NOMO-1 (cell line): Measurements from ENCODE around the gene ISCU.
"Not testable (repeated sequence)": the region's sequence is repeated elsewhere in the genome, so short reads cannot be mapped to it uniquely, and the experiment has no call there.

ENCODE experiments used
- DNase-seq, 2 experiments: peaks; one replicate each; lab custom pipeline; 2025; ENCODE audit not compliant: unreplicated experiment in 2 of 2; lab: John Stamatoyannopoulos, UW

The ISCU gene

DNA sequence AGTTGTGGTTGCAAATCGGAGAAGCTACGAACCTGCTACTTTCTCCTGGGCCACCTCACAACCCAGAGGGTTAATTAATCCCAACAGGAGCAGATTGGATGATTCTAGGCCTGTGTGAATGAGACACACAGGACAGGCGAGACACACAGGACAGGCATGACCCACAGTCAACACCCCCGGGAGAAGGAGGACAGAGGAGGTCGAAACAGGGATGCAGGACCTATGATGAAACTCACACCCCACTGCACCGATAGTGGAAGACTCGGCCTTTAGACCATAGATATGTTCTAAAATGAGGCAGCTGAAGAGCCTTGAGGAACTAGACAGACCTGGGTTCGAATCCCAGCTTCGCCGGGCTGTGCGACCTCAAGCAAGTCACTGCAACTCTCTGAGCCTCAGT lies 23.9 kb downstream of the ISCU start:
- no peak for DNase-seq

DNA sequence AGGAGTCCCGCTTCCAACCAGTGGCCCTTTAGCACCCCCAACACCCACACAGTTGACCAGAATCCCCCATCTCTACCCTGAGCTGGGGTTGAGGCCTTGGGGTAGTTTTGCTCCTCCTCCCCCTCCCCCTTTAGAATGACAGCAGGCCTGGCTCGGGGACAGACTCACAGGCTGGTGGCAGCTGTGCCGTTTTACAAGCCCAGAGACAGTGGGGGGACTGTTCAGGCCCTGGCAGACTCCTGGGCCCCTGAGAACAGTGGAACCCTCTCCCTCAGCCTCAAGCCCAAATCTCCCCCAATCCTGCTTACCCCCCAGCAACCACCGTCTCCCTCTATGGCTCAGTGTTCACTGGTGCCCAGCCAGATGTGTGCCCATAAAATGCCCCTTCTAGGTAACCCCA lies 25.4 kb downstream of the ISCU start:
- DNase-seq = no peak

DNA sequence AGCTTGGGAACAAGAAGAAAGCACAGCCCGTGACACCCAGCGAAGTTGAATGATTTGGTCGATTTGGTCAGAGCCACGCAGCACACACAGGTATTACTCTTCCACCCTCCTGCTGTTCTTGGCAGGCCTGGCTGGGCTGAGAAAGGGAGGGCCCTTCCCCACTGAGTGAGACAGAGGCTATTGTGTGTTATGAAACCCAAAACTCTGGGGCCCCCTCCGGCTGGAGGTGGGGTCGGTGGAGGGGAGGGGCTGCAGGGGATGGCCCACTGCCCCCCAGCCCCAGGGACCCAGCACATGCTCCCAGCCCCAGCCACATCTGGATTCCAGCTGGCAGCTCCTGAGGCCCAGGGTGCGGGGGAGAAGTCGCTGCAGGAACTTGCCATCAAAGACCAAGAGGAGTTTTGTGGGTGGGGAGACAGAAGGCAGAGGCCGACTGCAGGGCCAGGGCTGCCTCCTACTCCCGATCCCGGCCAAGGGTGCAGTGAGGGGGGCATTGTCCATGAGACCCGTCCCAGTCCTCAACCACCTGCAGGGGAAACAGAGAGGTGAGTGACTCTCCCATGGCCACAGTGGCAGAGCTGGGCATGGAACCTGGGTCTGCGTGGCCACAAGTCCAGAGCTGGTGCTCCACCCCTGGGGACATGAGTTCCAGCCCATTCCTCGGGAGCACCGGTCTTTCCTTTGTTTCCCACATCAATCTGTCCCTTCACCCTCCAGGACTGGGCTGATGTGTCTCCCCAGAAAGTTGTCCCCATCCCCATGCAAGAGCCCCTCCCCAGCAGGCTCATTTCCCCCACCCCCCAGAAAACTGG lies 26.8 kb downstream of the ISCU start:
- no peak for DNase-seq

- DNase-seq = no peak
Observed at GRCh38 chr12:108589840-108590229, 27.4 kb downstream of the ISCU start.

GRCh38 chr12:108590463-108590862 lies 28.1 kb downstream of the ISCU start:
- not testable (repeated sequence) for DNase-seq

DNA sequence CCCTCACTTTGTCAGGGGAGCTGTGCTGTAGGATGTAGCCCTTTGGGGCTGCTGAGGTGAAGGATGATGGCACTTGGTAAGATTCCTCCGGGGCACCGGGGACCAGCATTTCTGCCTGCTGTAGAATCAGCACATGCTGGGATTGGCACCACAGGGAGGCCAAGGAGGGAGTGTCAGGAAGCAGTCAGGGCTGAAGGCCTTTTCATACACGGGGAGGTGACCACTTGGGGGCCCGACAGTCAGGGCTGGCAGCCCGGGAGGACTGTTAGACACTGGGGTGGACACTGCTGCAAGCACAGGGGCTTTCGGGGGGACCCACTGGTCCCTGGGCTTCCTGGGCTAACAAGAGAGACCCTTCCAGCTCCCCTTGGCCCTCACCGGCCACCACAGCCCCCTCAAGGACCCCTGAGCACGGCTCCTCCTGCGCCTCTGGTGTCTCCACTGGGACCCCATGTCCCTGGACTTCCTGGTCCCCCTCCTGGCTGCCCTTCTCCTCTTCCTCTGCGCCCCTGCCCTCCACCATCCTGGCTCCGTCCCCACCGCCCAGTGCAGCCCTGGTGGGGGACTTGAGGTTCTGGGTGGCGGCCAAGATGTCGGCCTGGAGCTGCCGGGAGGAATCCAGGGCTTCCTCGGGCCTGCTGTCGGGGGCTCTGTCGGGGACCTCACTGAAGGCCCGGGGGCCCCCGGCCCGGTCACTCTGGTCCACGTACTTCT lies 29.0 kb downstream of the ISCU start:
- no peak for DNase-seq

DNA sequence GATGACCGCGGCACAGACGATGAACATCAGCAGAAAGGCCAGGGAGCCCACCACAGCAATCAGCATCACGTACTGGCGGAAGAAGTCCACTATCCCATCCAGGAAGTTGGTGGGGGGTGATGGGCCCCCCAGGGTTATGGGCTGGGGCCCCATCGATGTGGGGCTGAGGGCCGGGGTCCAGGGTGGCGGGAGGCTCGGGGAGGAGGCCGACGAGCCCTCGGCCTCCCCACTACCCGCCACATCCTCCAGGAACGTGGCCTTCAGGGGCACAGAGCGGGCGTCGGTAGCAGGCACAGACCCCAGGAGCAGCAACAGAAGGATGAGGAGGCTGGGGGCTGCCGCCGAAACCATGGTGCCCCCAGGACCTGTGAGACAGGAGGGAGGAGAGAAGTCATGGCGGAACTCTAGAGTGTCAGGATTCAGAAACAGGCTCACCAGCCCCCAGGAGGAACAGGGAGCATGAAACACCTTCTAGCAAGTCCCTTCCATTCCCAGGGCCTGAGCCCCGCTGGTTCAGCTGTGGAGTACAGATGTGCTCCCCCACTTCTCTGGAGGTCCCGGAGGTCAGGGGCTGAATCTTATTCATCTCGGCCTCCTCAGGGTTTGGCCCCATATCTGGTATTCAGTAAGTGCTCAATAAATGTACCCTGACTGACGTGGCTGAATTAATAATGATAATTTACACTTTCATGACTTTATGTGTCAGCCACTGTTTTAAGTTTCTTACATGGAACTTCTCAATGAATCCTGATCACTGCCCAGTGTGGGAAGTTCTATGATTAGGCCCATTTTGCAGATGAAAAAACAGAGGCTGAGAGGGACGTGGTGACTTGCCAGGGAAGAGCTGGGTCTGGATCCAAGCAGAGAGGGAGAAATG lies 29.9 kb downstream of the ISCU start:
- DNase-seq = no peak

DNA sequence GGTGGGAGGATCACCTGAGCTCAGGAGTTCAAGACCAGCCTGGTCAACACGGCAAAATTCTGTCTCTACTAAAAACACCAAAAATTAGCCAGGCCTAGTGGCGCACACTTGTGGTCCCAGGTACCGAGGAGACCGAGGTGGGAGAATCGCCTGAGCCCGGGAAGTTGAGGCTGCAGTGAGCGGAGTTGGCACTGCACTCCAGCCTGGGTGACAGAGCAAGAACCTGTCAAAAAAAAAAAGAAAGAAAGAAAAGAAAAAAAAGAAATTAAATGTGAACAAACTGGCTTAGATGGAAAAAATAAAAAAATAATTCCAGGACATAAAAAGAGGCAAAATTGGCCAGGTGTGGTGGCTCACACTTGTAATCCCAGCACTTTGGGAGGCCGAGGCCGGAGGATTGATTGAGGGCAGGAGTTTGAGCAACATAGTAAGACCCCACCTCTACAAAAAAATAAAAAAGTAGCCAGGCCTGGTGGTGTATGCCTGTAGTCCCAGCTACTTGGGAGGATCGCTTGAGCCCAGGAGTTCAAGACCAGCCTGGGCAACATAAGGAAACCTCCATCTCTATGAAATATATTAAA lies 32.0 kb downstream of the ISCU start:
- no peak for DNase-seq

- no peak for DNase-seq
Observed at GRCh38 chr12:108594960-108595710, 32.7 kb downstream of the ISCU start.

DNA sequence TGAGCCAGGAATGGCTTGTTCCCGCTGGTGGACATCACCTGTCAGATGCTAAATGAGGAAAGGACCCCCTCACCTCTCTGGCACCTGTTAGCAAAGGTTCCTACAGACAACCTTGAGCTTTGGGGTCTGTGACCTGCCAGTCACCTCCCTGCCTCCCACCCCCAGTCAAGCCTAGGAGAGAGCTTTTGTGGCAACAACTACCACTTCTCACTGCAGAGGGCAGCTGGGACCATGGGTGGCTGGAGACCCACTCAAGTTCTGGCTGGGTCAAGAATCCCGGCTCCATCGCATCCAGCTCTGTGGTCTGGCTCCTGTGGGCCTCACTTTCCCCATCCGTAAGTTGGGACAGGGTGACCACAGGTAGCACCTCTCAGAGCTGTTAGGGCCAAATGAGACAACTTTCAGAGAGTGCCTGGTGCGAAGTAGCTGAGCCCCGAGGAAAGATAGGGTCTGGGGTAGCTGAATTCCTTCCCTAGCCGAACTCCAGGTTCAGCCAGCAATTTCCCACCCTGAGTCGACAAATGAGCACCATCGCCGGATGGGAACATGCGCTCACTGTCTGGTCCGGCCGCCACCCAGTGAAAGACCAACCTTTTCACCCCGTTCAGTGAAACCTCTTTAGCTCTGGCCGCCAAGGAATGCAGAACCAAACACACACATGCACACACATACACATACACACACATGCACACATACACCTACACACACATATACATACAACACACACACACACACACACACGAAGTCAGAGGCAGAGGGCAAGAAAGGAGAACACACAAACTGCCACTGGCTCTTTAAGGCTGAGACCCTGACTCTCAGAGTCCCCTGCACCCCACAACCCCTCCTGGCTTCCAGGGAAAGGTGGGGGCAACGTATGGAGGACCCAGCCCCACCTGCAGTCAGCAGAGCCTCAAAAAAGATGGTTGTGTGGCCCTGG lies 33.6 kb downstream of the ISCU start:
- DNase-seq = no peak

DNA sequence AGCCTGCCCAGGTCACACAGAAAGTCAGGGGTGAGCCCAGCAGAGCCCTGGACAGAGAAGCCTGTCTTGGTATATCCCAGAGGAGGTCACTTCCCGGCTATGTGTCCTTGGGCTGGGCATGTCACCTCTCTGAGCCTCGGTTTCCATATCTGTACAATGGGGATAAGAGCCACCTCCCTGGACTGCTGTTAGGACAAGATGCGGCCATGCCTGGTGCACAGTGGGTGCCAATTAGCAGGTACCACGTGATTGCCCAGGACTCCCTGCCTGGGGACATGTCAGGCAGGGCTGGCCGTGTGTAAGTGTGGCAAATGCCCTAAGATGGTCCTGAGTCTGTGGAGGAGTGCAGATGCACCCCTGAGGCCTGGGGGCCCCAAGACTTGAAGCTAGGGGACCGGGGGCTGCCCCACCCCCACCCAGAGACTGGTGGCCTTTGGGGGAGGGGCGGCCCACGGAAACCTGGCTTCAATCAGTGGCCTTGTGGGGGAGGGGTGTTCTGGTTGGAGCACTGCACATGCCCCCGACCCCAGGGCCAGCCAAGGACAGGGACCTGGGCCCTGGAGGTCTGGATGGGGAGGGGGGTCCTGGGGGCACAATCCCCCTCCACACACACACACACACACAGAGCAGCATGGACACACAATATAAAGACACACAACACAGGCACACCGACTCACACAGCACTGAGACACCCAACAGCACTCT lies 34.6 kb downstream of the ISCU start:
- DNase-seq = no peak

DNA sequence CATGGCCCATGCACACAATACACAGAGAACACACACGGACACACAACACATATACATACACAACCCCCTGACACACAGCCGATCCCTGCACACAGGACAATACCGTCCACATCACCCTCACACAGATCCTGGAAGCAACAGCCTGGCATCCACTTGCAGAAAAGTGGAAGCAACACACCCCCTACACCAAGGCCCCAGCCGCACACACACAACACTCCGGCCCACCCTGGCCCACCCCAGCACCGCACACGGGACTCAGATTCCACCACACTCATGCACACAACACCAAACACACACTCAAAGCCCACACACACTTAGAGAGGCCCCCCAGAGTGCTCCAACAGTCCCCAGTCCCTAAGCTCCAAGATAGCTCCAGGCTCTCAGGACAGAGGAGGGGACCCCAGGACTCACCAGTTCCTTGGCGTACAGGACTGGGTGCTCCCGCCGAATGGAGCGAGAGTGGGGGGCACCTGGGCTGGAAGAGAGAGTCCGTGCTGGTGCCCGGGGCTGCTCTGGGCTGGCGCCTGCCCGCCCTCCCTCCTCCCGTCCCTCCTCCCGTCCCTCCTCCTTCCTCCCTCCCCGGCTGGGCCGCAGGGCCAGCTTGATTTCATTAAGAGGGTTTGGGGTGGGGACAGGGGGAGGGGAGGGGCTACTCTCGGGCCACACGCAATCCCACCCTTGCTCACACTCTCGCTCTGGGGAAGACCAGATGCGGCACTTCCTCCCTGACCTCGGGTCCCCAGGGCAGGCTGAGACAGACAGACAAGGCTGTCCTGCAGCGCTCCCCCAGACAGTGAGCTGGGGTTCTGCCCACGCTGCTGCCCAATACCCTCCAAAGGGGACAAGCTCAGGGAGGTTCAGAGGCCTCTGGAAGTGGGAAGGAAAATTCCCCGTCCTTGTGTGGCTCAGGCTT lies 35.4 kb downstream of the ISCU start, which contains the start of gene TMEM119:
TMEM119 (minus strand) TSS at position 526 of the 913 bp plus-strand sequence. CDS start 5,701 bp downstream, outside the sequence.
- no peak for DNase-seq

- DNase-seq = no peak
Observed at GRCh38 chr12:108598553-108599250, 36.3 kb downstream of the ISCU start.

DNA sequence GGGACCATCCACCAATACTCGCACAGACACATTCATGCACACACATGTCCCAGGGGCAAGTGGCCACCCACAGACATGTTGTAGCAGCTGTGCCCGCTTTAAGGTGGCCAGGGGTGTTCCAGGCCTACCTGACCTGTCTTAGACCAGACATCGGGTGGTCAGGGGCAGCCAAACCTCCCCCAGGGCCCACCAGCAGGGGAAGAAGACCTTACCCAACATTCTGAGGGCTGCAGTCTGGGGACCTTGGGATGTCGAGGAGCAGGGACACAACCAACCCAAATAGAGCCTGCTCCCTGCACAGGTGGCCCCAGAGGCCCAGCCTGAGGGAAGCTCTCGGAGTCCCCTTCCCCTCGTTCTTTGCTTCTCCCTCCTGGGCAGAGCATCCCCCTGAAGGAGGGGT lies 37.1 kb downstream of the ISCU start:
- no peak for DNase-seq

- no peak for DNase-seq
Observed at GRCh38 chr12:108599948-108600701, 37.7 kb downstream of the ISCU start.

DNA sequence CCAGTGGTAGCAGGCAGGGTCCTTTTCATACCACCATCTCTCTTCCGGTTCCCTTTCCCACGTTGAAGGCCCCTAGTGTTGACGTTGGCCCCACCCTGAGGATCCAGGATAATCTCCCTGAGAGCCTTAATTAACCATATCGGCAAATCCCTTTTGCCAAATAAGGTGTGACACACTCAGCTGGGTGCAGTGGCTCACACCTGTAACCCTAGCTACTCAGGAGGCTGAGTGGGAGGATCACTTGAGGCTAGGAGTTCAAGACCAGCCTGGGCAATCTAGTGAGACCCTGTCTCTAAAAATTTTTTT lies 38.3 kb downstream of the ISCU start:
- no peak for DNase-seq
